Upper lobe of left lung (tissue), 4 donors: ENCODE results near the gene HS6ST2.

Experiments
- EP300 ChIP-seq, 4 donors: sonication (generic); formaldehyde crosslinking; IDR thresholded peaks; one replicate each; pipeline ENCODE4 v1.5.1; 2017; ENCODE audit warnings: antibody characterized with exemption in 4 of 4, control low read depth in 2 of 4
- POLR2A ChIP-seq, 4 donors: fragments of 450-650 bp; IDR thresholded peaks; one replicate each; pipeline ENCODE4 v1.5.1; 2016 to 2017; ENCODE audit warnings: antibody characterized with exemption in 4 of 4, mild to moderate bottlenecking in 2 of 4
- POLR2AphosphoS5 ChIP-seq, 2 donors: sonication (generic); formaldehyde crosslinking; IDR thresholded peaks; one replicate each; pipeline ENCODE4 v1.5.1; 2017; ENCODE audit warnings: antibody characterized with exemption in 2 of 2
- TF ChIP-seq, protein P1 (sequence below), 6 experiments: fragments of 450-650 bp in 4 of 6; fragments of 200-600 bp in 2 of 6; sonication (generic) in 2 of 6; IDR thresholded peaks; one replicate each; pipeline ENCODE4 v1.5.1; 2016 to 2019; ENCODE audit warnings: antibody characterized with exemption in 6 of 6

GRCh38 chrX:132652871-132653270 lies 305.6 kb downstream of the HS6ST2 start:
- TF ChIP-seq, protein P1, sequence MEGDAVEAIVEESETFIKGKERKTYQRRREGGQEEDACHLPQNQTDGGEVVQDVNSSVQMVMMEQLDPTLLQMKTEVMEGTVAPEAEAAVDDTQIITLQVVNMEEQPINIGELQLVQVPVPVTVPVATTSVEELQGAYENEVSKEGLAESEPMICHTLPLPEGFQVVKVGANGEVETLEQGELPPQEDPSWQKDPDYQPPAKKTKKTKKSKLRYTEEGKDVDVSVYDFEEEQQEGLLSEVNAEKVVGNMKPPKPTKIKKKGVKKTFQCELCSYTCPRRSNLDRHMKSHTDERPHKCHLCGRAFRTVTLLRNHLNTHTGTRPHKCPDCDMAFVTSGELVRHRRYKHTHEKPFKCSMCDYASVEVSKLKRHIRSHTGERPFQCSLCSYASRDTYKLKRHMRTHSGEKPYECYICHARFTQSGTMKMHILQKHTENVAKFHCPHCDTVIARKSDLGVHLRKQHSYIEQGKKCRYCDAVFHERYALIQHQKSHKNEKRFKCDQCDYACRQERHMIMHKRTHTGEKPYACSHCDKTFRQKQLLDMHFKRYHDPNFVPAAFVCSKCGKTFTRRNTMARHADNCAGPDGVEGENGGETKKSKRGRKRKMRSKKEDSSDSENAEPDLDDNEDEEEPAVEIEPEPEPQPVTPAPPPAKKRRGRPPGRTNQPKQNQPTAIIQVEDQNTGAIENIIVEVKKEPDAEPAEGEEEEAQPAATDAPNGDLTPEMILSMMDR (IDR thresholded peaks at IDR 0.05): no peak
- no peak for TF ChIP-seq POLR2AphosphoS5 (IDR thresholded peaks at IDR 0.05)
- no peak for TF ChIP-seq POLR2A (IDR thresholded peaks at IDR 0.05)
- no peak for TF ChIP-seq EP300 (IDR thresholded peaks at IDR 0.05)
